ENCODE results near the gene MFSD6L.
"Not testable (repeated sequence)": the region's sequence is repeated elsewhere in the genome, so short reads cannot be mapped to it uniquely, and the experiment has no call there.

MFSD6L gene

GRCh38 chr17:8818047-8818446, 18.9 kb upstream of the MFSD6L start:
- H3K4me3 ChIP-seq (ENCODE audit: low read depth, low read length), result no peak overlapping the region
- no peak for DNase-seq (ENCODE audit: low read depth)
- no peak for TF ChIP-seq CTCF (IDR thresholded peaks at IDR 0.05; ENCODE audit: control insufficient read depth, extremely low read depth, insufficient read depth)

GRCh38 chr17:8806926-8807550, 7.9 kb upstream of the MFSD6L start:
- DNase-seq (ENCODE audit: low read depth), result no peak
- H3K4me3 ChIP-seq (ENCODE audit: low read depth, low read length), result no peak overlapping the region
- no peak for TF ChIP-seq CTCF (IDR thresholded peaks at IDR 0.05; ENCODE audit: control insufficient read depth, extremely low read depth, insufficient read depth)

GRCh38 chr17:8806253-8806925, 7.2 kb upstream of the MFSD6L start:
- no peak for DNase-seq (ENCODE audit: low read depth)
- no peak overlapping the region for H3K4me3 ChIP-seq (ENCODE audit: low read depth, low read length)
- TF ChIP-seq CTCF (IDR thresholded peaks at IDR 0.05; ENCODE audit: control insufficient read depth, extremely low read depth, insufficient read depth), result no peak

GRCh38 chr17:8805396-8805795, 6.2 kb upstream of the MFSD6L start:
- not testable (repeated sequence) for DNase-seq (ENCODE audit: low read depth); H3K4me3 ChIP-seq (ENCODE audit: low read depth, low read length)

GRCh38 chr17:8803531-8804420, 4.6 kb upstream of the MFSD6L start:
- no peak overlapping the region for H3K4me3 ChIP-seq (ENCODE audit: low read depth, low read length)
- no peak for DNase-seq (ENCODE audit: low read depth)
- TF ChIP-seq CTCF (IDR thresholded peaks at IDR 0.05; ENCODE audit: control insufficient read depth, extremely low read depth, insufficient read depth), result no peak

- H3K4me3 ChIP-seq (ENCODE audit: low read depth, low read length), result no peak overlapping the region
- DNase-seq (ENCODE audit: low read depth), result no peak
- TF ChIP-seq CTCF (IDR thresholded peaks at IDR 0.05; ENCODE audit: control insufficient read depth, extremely low read depth, insufficient read depth), result no peak
Observed at GRCh38 chr17:8801135-8801840, 2.1 kb upstream of the MFSD6L start.

GRCh38 chr17:8800656-8801055, 1.5 kb upstream of the MFSD6L start:
- no peak for TF ChIP-seq CTCF (IDR thresholded peaks at IDR 0.05; ENCODE audit: control insufficient read depth, extremely low read depth, insufficient read depth)
- no peak overlapping the region for H3K4me3 ChIP-seq (ENCODE audit: low read depth, low read length)
- no peak for DNase-seq (ENCODE audit: low read depth)
